HUES6 (cell line): ENCODE data around the gene IGDCC3.

Experiments used
- H3K27ac ChIP-seq: 2 replicates; pipeline ENCODE4 v1.7.0; 2013; ENCODE audit warnings: low read depth, mild to moderate bottlenecking, low read length, inconsistent platforms
- H3K27me3 ChIP-seq: 2 replicates; pipeline ENCODE4 v1.6.1; 2013; ENCODE audit warnings: low read length; ENCODE audit not compliant: control insufficient read depth, insufficient read depth
- H3K36me3 ChIP-seq: 2 replicates; pipeline ENCODE4 v1.6.1; 2013; ENCODE audit warnings: low read length; ENCODE audit not compliant: control insufficient read depth, insufficient read depth
- H3K4me1 ChIP-seq: 2 replicates; pipeline ENCODE4 v1.6.1; 2013; ENCODE audit warnings: low read length; ENCODE audit not compliant: control insufficient read depth, insufficient read depth
- H3K4me3 ChIP-seq: 2 replicates; pipeline ENCODE4 v1.5.1; 2013; ENCODE audit warnings: low read depth, low read length
- H3K9ac ChIP-seq: one replicate; pipeline ENCODE4 v1.6.1; 2013; ENCODE audit warnings: mild to moderate bottlenecking, low read length
- H3K9me3 ChIP-seq: 2 replicates; pipeline ENCODE4 v1.6.1; 2013; ENCODE audit warnings: low read depth, low read length; ENCODE audit not compliant: control insufficient read depth, insufficient read depth

Gene IGDCC3

GRCh38 chr15:65414841-65415621, 37.2 kb upstream of the IGDCC3 start:
- Histone ChIP-seq H3K4me1 (peaks cover 86% of the 10 kb centered on the region), H3K27me3 (no peaks in the 10 kb centered on the region), H3K27ac (peak overlapping the region; percentile 67; the same call in 1 of the 2 replicates), H3K4me3 (peak overlapping the region; percentile 31), H3K9me3 (no peaks in the 10 kb centered on the region), H3K36me3 (no peaks in the 10 kb centered on the region), H3K9ac (peak overlapping the region; percentile 63)

- peaks cover 81% of the 10 kb centered on the region for H3K4me1 ChIP-seq
- H3K9ac ChIP-seq: no peak overlapping the region
- no peaks in the 10 kb centered on the region for H3K36me3 ChIP-seq
- no peaks in the 10 kb centered on the region for H3K27me3 ChIP-seq
- no peak overlapping the region for H3K27ac ChIP-seq
- H3K4me3 ChIP-seq: no peak overlapping the region
- no peaks in the 10 kb centered on the region for H3K9me3 ChIP-seq
Observed at GRCh38 chr15:65413760-65414144, 36.0 kb upstream of the IGDCC3 start.

GRCh38 chr15:65413051-65413759, 35.4 kb upstream of the IGDCC3 start:
- H3K4me1 ChIP-seq: peaks cover 78% of the 10 kb centered on the region
- H3K9ac ChIP-seq: no peak overlapping the region
- H3K27ac ChIP-seq: no peak overlapping the region
- no peaks in the 10 kb centered on the region for H3K36me3 ChIP-seq
- H3K4me3 ChIP-seq: no peak overlapping the region
- H3K9me3 ChIP-seq: no peaks in the 10 kb centered on the region
- no peaks in the 10 kb centered on the region for H3K27me3 ChIP-seq

- no peak overlapping the region for H3K27ac ChIP-seq
- H3K4me1 ChIP-seq: peaks cover 72% of the 10 kb centered on the region
- H3K9me3 ChIP-seq: no peaks in the 10 kb centered on the region
Observed at GRCh38 chr15:65412556-65412955, 34.8 kb upstream of the IGDCC3 start.

DNA sequence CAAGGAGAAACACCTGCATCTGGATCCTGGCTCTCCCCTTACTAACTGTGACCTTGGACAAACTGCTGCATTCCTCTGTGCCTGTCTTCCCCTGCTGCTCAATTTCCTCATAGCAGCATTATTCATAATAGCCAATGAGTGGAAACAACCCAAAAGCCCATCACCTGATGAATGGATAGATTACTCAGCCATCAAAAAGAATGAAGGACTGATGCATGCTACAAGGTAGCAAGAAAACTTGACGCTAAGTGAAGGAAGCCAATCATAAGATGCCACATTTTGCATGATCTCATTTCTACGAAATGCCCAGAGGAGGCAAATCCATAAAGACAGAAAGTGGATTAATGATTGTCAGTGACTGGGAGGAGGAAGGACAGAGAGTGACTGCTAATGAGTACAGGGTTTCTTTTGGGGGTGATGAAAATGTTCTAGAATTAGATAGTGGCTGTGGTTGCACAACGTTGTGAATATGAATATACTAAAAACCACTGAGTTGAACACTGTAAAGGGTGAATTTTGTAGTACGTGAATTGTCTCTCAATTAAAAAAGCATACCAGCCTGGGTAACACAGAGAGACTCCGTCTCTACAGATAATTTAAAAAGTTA, 33.8 kb upstream of the IGDCC3 start:
- no peak overlapping the region for H3K4me3 ChIP-seq
- H3K4me1 ChIP-seq: peaks cover 63% of the 10 kb centered on the region
- H3K9ac ChIP-seq: no peak overlapping the region
- H3K27ac ChIP-seq: no peak overlapping the region
- no peaks in the 10 kb centered on the region for H3K36me3 ChIP-seq
- H3K9me3 ChIP-seq: no peaks in the 10 kb centered on the region
- no peaks in the 10 kb centered on the region for H3K27me3 ChIP-seq

More at GRCh38 chr15:65412556-65412955, 34.8 kb upstream of the IGDCC3 start:
- H3K27me3 ChIP-seq: no peaks in the 10 kb centered on the region
- no peak overlapping the region for H3K9ac ChIP-seq
- H3K36me3 ChIP-seq: no peaks in the 10 kb centered on the region
- H3K4me3 ChIP-seq: no peak overlapping the region

GRCh38 chr15:65410972-65411371, 33.2 kb upstream of the IGDCC3 start:
- Histone ChIP-seq H3K4me1 (peaks cover 59% of the 10 kb centered on the region), H3K9ac (no peak overlapping the region), H3K4me3 (no peak overlapping the region), H3K27me3 (no peaks in the 10 kb centered on the region), H3K27ac (no peak overlapping the region), H3K9me3 (no peaks in the 10 kb centered on the region), H3K36me3 (no peaks in the 10 kb centered on the region)

- Histone ChIP-seq H3K4me1 (peaks cover 51% of the 10 kb centered on the region), H3K9me3 (no peaks in the 10 kb centered on the region)
Observed at GRCh38 chr15:65410036-65410435, 32.2 kb upstream of the IGDCC3 start.

GRCh38 chr15:65409036-65409631, 31.3 kb upstream of the IGDCC3 start:
- no peaks in the 10 kb centered on the region for H3K27me3 ChIP-seq
- no peak overlapping the region for H3K4me3 ChIP-seq
- no peak overlapping the region for H3K27ac ChIP-seq
- no peaks in the 10 kb centered on the region for H3K9me3 ChIP-seq
- no peak overlapping the region for H3K9ac ChIP-seq
- no peaks in the 10 kb centered on the region for H3K36me3 ChIP-seq
- peaks cover 46% of the 10 kb centered on the region for H3K4me1 ChIP-seq

More at GRCh38 chr15:65410036-65410435, 32.2 kb upstream of the IGDCC3 start:
- H3K27ac ChIP-seq: no peak overlapping the region
- no peaks in the 10 kb centered on the region for H3K36me3 ChIP-seq
- H3K4me3 ChIP-seq: no peak overlapping the region
- H3K27me3 ChIP-seq: no peaks in the 10 kb centered on the region
- no peak overlapping the region for H3K9ac ChIP-seq

DNA sequence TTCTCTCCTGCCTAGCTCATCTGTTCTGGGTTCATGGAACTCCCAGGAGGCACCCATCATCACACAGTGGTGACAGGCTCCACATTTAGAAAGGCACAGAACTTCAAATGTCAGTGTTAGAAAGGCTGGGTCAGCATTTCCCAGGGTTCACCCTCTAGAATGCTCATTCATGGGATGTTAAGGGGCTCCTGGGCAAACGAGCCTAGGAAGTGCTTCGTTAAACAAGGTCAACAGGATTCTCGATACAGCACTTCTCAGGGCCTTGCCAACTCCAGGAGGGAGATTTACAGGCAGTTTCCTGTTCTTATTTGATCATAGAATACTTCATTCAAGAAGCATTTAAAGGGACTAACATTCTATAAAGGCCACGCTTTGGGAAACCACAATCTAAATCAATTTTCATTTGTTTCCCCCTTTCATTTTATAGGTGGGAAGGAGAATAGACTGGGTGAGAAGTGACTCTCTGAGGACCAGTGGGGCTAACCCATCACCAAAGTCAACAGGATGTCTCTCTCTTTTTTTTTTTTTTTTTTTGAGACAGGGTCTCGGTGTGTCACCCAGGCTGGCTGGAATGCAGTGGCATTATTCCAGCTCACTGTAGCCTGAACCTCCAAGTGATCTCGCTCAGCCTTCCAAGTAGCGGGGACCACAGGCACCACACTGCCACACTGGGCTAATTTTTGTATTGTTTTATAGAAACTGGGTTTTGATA, 30.7 kb upstream of the IGDCC3 start:
- peaks cover 46% of the 10 kb centered on the region for H3K4me1 ChIP-seq
- H3K36me3 ChIP-seq: no peaks in the 10 kb centered on the region
- H3K27ac ChIP-seq: no peak overlapping the region
- H3K4me3 ChIP-seq: no peak overlapping the region
- H3K9ac ChIP-seq: no peak overlapping the region
- H3K9me3 ChIP-seq: no peaks in the 10 kb centered on the region
- no peaks in the 10 kb centered on the region for H3K27me3 ChIP-seq

DNA sequence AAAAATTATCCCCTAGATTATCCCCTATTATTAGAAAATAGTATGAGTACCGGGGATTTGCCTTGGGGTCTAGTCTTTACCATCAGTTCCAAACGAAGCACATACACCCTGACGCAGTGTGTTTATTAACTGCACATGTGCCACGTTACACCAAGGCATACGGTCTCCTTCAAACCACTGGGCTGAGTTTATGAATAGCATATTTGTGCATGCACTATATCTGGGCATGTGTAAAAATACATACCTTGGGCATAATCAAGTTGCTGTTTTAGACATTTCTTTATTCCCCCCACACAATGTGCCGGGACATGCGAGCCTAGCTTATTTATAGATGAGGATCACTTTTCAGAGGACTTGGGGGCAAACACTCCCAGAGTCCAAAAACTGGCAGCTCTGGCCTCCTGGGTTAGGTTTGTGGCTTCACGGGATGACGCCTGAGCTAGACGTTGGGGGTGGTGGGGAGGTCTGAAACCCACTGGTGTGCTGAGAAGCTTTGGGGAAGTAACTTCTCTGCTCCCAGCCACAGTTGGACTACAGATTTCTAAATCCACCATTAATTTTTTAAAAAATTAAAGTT, 28.7 kb upstream of the IGDCC3 start:
- H3K36me3 ChIP-seq: no peaks in the 10 kb centered on the region
- H3K4me3 ChIP-seq: no peak overlapping the region
- no peaks in the 10 kb centered on the region for H3K27me3 ChIP-seq
- H3K27ac ChIP-seq: no peak overlapping the region
- peaks cover 44% of the 10 kb centered on the region for H3K4me1 ChIP-seq
- H3K9me3 ChIP-seq: no peaks in the 10 kb centered on the region
- H3K9ac ChIP-seq: no peak overlapping the region
